Activated T-helper 2 cell treated with anti-CD3 and anti-CD28 coated beads, Interferon-gamma antibody, Interleukin-2, Interleukin-4, amounts not matched to agents 10 μg/mL and 5 μg/mL and 100 μg/mL, durations not matched to agents 14 hours and 24 hours and 36 hours (primary cell): ENCODE measurements around the gene EIF4H. TPM values are rescaled to one million over a fixed set of nuclear protein-coding genes. Genes with fewer than 3 reads are reported as not detected.
A peak's percentile ranks its signal among the peaks of the same experiment; 100 is the strongest.
"Not testable (repeated sequence)": the region's sequence is repeated elsewhere in the genome, so short reads cannot be mapped to it uniquely, and the experiment has no call there.

ENCODE experiments used
- DNase-seq: peaks from one replicate; pipeline ENCODE4 v3.0.0; 2021; ENCODE audit warnings: low spot score
- H3K27ac Mint-ChIP-seq: one replicate; pipeline ENCODE4 v1.8.0; 2021; ENCODE audit warnings: mixed read lengths
- H3K27me3 Mint-ChIP-seq: one replicate; pipeline ENCODE4 v1.8.0; 2021; ENCODE audit warnings: low read depth, mixed read lengths
- H3K36me3 Mint-ChIP-seq: one replicate; pipeline ENCODE4 v1.8.0; 2021; ENCODE audit warnings: low read depth, mixed read lengths
- H3K4me1 Mint-ChIP-seq: one replicate; pipeline ENCODE4 v1.8.0; 2021; ENCODE audit warnings: low read depth, mixed read lengths
- H3K4me3 Mint-ChIP-seq: one replicate; pipeline ENCODE4 v1.8.0; 2021; ENCODE audit warnings: low read depth, mild to moderate bottlenecking, moderate library complexity, mixed read lengths
- H3K9me3 Mint-ChIP-seq: one replicate; pipeline ENCODE4 v1.8.0; 2021; ENCODE audit warnings: mixed read lengths
- intact Hi-C: fragments of 100-400 bp; cut with micrococcal nuclease; formaldehyde crosslinking; loops from one replicate; pipeline ENCODE4 v1.15.1; 2023
- total RNA-seq: library from RNA; stranded (reverse); gene quantifications from 2 replicates; pipeline ENCODE4 v1.2.3, GENCODE V29; 2022

Gene EIF4H
- total RNA-seq, 1 donor from 2014 or later, result 367 TPM

DNA sequence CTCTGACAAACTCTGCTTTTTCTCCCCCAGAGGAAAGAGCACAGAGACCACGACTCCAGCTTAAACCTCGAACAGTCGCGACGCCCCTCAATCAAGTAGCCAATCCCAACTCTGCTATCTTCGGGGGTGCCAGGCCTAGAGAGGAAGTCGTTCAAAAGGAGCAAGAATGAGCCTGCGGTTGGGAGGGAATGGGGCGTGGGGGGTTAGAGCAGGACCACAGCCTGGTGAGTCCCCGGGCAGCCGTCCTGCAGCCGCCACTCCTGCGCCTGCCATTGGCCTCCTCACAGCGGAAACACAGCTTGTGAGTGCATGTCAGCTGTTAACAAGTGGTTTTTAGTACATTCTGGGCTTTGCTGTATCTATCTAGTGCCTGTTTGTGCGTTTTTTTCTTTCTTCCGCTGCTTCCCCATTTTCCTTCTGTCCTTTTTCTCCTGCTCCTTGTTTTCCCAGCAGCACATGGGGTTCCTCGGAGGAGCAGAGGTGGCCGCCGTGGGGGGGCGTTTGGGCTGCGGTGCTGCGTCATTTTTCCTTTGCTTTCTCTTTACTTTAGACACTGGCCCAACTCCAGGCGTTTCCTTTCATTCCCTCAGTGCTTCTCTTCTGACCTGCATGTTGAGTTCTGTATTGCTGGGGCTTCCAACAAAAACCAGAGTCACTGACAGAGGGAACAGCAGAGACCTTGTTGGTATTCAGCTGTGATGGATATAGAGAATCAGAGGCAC is 21.1 kb downstream of the EIF4H start:
- H3K4me1 Mint-ChIP-seq, H3K4me3 Mint-ChIP-seq, H3K27ac Mint-ChIP-seq, H3K9me3 Mint-ChIP-seq, DNase-seq, H3K27me3 Mint-ChIP-seq, intact Hi-C loops: not testable (repeated sequence)
- peaks cover 69% of the 10 kb centered on the region for H3K36me3 Mint-ChIP-seq

- H3K27me3 Mint-ChIP-seq, intact Hi-C loops, H3K4me1 Mint-ChIP-seq, H3K9me3 Mint-ChIP-seq, DNase-seq, H3K4me3 Mint-ChIP-seq, H3K27ac Mint-ChIP-seq: not testable (repeated sequence)
- H3K36me3 Mint-ChIP-seq, result peaks cover 63% of the 10 kb centered on the region
Observed at GRCh38 chr7:74195968-74196654, 22.0 kb downstream of the EIF4H start.

DNA sequence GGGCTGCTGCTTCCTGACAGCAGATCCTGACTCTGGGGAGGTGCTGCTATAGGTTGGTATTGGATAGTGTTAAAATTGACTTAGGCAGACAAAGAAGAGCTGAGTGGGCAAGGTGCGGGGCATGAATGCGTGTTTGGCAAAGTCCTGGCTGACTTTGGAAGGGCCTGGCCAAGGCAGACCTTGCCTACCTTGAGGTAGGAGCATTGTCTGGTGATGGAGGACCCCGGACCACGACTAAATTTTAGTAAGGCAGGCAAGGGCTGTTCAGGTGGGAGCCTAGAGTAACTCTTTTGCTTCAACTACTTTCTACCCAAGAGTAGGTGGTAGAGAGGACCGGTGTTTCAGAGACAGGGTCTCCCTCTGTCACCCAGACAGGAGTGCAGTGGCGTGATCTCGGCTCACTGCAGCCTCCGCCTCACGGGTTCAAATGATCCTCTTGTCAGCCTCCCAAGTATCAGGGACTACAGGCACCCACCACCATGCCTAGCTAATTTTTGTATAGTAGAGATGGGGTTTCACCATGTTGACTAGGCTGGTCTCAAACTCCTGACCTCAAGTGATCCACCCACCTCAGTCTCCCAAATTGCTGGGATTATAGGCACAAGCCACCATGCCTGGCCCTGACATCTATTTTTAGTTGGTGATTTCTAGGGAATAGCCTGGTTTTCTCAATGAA is 23.4 kb downstream of the EIF4H start:
- H3K36me3 Mint-ChIP-seq, result peaks cover 53% of the 10 kb centered on the region
- intact Hi-C loops, result no loop called here
- H3K4me1 Mint-ChIP-seq, result peaks cover 6% of the 10 kb centered on the region
- no peak overlapping the region for H3K4me3 Mint-ChIP-seq
- no peaks in the 10 kb centered on the region for H3K27me3 Mint-ChIP-seq
- H3K9me3 Mint-ChIP-seq, result no peaks in the 10 kb centered on the region
- H3K27ac Mint-ChIP-seq, result no peak overlapping the region
- DNase-seq, result no peak

DNA sequence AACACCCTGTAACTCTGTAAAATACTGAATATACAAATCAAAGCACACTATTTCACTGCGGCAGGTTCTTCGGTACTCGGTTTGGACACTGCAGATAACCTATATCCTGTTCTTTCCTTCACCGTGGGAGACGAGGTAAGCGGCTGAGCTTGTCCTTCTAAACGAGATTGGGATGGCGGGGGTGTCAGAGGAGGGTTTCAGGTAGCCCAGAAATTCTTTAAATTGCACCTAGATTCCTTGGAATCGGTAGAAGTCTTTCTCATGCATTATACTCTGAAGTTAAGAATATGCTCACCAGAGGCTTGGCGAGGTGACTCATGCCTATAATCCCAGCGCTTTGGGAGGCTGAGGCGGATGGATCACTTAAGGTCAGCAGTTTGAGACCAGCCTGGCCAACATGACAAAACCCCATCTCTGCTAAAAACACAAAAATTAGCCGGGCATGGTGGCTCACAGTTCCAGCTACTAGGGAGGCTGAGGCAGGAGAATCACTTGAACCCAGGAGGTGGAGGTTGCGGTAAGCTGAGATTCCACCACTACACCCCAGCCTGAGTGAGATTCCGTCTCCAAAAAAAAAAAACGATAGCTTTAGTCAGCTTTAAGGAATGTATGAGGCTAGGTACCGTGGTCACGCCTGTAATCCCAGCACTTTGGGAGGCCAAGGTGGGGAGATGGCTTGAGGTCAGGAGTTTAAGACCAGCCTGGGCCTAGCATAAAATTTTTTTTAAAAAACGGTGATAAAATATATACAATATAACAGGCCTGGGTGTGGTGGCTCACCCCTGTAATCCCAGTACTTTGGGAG is 25.6 kb downstream of the EIF4H start:
- Mint-ChIP-seq H3K9me3 (no peaks in the 10 kb centered on the region), H3K27ac (no peak overlapping the region), H3K36me3 (peaks cover 33% of the 10 kb centered on the region)

DNA sequence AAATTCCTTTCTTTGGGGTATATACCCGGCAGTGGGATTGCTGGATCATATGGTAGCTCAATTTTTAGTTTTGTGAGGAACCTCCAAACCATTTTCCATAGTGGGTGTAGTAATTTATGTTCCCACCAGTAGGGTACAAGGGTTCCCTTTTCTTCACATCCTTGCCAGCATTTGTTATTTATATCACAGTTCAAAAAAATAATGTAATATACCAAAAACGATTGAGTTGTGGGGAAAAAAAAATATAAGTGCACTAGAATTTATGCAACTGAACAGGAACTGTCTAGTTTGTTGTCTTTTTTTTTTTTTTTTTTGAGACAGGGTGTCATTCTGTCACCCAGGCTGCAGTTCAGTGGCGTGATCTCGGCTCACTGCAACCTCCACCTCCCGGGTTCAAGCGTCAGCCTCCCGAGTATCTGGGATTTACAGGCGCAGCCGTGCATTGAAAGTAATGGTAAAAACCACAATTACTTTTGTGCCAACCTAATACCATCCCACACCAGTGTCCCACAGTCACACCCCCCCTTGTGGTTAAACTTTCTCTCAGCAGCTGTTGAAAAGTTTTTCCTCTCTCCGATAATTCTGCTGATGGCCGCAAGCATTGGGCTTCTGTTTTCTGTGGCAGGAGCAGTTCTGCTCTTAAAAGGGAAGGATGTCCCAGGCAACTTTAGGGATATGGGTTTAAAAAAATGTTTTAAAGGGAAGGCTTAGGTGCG is 28.8 kb downstream of the EIF4H start:
- peaks cover 11% of the 10 kb centered on the region for H3K4me1 Mint-ChIP-seq
- no peak overlapping the region for H3K27ac Mint-ChIP-seq
- H3K36me3 Mint-ChIP-seq, result peaks cover 8% of the 10 kb centered on the region
- H3K4me3 Mint-ChIP-seq, result no peak overlapping the region
- H3K9me3 Mint-ChIP-seq, result no peaks in the 10 kb centered on the region
- DNase-seq, result no peak
- intact Hi-C loops, result no loop called here
- H3K27me3 Mint-ChIP-seq, result peaks cover 3% of the 10 kb centered on the region

More for the DNA sequence above, 25.6 kb downstream of the EIF4H start:
- H3K4me3 Mint-ChIP-seq, result no peak overlapping the region
- intact Hi-C loops, result no loop called here
- peaks cover 7% of the 10 kb centered on the region for H3K4me1 Mint-ChIP-seq
- no peak for DNase-seq
- H3K27me3 Mint-ChIP-seq, result peaks cover 3% of the 10 kb centered on the region

- H3K27ac Mint-ChIP-seq, result no peak overlapping the region
- DNase-seq, result no peak
- intact Hi-C loops, result no loop called here
- peaks cover 7% of the 10 kb centered on the region for H3K36me3 Mint-ChIP-seq
- no peak overlapping the region for H3K4me3 Mint-ChIP-seq
- peaks cover 3% of the 10 kb centered on the region for H3K27me3 Mint-ChIP-seq
- H3K9me3 Mint-ChIP-seq, result no peaks in the 10 kb centered on the region
- peaks cover 11% of the 10 kb centered on the region for H3K4me1 Mint-ChIP-seq
Observed at GRCh38 chr7:74203956-74204618, 29.9 kb downstream of the EIF4H start.

DNA sequence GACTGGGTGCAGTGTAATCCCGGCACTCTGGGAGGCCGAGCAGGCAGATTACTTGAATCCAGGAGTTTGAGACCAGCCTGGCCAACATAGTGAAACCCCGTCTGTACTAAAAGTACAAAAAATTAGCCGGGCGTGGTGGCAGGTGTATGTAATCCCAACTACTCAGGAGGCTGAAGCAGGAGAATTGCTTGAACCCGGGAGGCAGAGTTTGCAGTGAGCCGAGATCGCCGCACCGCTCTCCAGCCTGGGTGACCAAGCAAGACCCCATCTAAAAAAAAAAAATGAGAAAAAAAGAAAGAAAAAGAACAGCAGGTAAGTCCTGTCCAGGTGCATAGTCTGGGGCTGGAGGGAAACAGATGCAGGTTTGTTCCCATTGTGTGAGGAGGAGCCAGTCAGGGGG is 31.9 kb downstream of the EIF4H start:
- not testable (repeated sequence) for DNase-seq, H3K27ac Mint-ChIP-seq, H3K36me3 Mint-ChIP-seq, H3K27me3 Mint-ChIP-seq, H3K9me3 Mint-ChIP-seq, H3K4me3 Mint-ChIP-seq
- intact Hi-C loops, result loop anchor here (1.0 to 5.0 kb wide), 3 partner anchors 46 to 195 kb away; partner anchors contain the start of gene RFC2
- H3K4me1 Mint-ChIP-seq, result peaks cover 16% of the 10 kb centered on the region

- H3K9me3 Mint-ChIP-seq, result no peaks in the 10 kb centered on the region
- no peak overlapping the region for H3K27ac Mint-ChIP-seq
- H3K36me3 Mint-ChIP-seq, result peaks cover 4% of the 10 kb centered on the region
- peaks cover 16% of the 10 kb centered on the region for H3K4me1 Mint-ChIP-seq
- peaks cover 3% of the 10 kb centered on the region for H3K27me3 Mint-ChIP-seq
- intact Hi-C loops, result loop anchor here (1.0 to 5.0 kb wide), 3 partner anchors 46 to 195 kb away; partner anchors contain the start of gene RFC2
- peak; percentile 73 for DNase-seq
- H3K4me3 Mint-ChIP-seq, result peak overlapping the region; percentile 13
Observed at GRCh38 chr7:74206589-74207120, 32.5 kb downstream of the EIF4H start.

DNA sequence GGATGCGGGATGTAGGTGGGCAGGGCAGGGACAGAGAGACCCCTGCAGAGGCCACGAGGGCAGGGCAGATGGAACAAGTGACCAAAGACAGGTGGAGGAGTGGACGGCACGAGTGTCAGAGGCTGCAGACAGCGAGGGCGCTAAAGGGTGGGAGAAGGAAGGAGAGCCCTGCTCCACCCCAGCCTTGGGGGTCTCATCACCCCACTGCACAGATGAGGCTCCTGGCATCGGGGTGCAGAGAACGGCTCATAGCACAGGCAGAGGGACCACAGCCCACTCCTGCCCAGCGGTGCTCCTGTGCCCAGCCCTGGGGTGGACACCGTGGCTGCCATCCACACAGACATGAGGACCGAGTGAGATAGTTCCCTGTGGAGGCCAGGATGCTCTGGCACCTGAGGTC is 33.4 kb downstream of the EIF4H start:
- H3K27ac Mint-ChIP-seq, result no peak overlapping the region
- H3K4me3 Mint-ChIP-seq, result no peak overlapping the region
- peaks cover 5% of the 10 kb centered on the region for H3K36me3 Mint-ChIP-seq
- no peak for DNase-seq
- no peaks in the 10 kb centered on the region for H3K9me3 Mint-ChIP-seq
- H3K27me3 Mint-ChIP-seq, result peaks cover 3% of the 10 kb centered on the region
- intact Hi-C loops, result loop anchor here (2.0 to 5.0 kb wide), 2 partner anchors 45 to 139 kb away; partner anchors contain the start of gene RFC2
- H3K4me1 Mint-ChIP-seq, result peaks cover 18% of the 10 kb centered on the region

- not testable (repeated sequence) for H3K9me3 Mint-ChIP-seq, H3K4me3 Mint-ChIP-seq, DNase-seq, H3K36me3 Mint-ChIP-seq, H3K27ac Mint-ChIP-seq, H3K27me3 Mint-ChIP-seq
- H3K4me1 Mint-ChIP-seq, result peaks cover 18% of the 10 kb centered on the region
- intact Hi-C loops, result loop anchor here (5.0 kb wide), 1 partner anchor 44 kb away; the partner anchor contains the start of gene RFC2
Observed at GRCh38 chr7:74208241-74208640, 34.1 kb downstream of the EIF4H start.

DNA sequence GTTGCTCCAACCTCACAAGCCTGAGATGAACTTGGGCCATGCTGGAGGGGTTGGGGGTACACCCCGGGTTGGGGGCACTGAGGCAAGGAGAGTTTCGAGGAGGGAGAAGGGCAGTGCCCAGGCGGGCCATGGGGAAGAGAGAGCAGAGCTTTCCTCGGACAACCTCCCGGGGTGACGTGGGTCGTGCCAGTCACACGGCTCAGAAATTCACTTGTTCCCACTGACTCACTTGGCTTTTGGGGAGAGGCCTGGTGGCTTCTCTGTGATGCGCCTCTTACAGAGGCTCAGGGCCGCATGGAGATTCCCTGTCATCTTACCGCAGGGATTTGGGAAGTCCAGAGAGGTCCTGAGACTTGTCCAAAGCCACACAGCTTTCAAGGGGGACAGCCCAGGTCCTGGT is 38.5 kb downstream of the EIF4H start:
- Mint-ChIP-seq H3K36me3 (peaks cover 12% of the 10 kb centered on the region), H3K27me3 (no peaks in the 10 kb centered on the region), H3K4me3 (no peak overlapping the region), H3K4me1 (peaks cover 21% of the 10 kb centered on the region), H3K9me3 (no peaks in the 10 kb centered on the region), H3K27ac (no peak overlapping the region)
- no peak for DNase-seq
- intact Hi-C loops, result no loop called here
